Measurements from ENCODE around the gene PHACTR3.

The PHACTR3 gene

DNA sequence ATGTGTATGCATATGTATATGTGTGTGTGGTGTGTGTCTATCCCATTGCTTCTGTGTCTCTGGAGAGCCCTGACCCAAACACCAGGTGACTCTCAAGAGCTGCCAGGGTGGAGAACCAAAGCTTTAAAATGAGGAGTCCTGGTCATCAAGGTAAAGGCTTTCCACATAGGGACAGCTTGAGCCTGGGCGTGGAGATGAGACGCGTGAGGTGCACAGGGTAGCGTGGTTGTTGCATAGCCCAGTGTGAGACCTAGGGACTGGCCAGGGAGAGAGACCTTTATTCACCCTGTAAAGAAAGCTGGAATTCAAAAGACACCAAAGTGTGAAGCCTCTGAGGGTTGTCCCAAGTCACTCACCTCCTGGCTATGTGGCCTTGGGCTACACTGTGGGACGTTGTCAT, 180.0 kb downstream of the PHACTR3 start:
- no peak for DNase-seq

DNA sequence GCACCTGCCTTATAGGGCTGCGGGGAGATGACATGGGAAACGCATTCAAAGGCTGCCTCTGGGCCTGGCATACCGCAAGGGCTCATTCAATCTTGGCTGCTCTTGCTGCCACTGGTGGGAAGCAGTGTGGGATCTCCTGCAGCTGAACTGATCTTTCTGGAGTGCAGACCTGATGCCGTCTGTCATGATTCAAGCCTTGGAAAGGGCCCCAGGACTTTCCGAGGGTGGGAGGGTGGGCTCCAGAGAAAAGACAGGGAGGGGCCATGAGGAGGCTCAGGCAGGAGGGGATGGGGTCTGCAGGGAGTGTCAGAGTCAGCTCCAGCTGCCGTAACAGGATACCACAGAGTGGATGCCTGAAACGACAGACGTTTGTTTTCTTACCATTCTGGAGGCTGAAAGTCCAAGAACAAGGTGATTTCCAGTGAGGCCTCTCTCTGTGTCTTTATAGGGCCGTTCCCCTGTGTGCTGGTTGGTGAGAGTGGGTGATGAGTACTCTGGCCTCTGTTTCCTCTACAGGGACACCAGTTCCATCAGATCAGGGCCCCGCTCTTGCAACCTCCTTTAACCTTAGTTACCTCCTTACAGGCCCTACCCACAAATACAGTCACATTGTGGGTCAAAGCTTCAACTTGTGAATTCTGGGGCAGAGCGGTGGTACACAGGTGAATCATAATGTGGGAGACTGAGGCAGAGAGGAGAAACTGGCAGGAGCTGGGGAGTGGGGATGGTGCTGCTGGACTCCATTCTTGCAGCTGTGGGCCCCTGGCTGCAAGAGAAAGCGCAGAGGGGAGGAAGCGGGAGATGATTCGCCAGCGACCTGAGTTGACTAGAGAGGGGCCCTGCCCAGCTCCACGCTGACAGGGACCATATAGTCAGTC, 180.7 kb downstream of the PHACTR3 start:
- no peak for DNase-seq

DNA sequence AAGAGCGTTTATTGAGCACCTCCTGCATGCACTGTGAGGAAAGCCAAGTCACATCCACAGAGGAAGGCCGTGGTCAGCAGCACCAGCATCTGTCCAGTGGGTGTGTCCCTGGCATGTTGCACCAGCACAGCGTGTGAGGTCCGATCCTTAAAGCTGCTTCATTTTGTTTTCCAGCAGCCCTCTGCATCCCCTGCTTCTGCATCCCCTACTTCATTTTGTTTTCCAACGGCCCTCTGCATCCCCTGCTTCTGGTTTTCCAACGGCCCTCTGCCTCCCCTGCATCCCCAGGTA, 181.3 kb downstream of the PHACTR3 start:
- DNase-seq = no peak

DNA sequence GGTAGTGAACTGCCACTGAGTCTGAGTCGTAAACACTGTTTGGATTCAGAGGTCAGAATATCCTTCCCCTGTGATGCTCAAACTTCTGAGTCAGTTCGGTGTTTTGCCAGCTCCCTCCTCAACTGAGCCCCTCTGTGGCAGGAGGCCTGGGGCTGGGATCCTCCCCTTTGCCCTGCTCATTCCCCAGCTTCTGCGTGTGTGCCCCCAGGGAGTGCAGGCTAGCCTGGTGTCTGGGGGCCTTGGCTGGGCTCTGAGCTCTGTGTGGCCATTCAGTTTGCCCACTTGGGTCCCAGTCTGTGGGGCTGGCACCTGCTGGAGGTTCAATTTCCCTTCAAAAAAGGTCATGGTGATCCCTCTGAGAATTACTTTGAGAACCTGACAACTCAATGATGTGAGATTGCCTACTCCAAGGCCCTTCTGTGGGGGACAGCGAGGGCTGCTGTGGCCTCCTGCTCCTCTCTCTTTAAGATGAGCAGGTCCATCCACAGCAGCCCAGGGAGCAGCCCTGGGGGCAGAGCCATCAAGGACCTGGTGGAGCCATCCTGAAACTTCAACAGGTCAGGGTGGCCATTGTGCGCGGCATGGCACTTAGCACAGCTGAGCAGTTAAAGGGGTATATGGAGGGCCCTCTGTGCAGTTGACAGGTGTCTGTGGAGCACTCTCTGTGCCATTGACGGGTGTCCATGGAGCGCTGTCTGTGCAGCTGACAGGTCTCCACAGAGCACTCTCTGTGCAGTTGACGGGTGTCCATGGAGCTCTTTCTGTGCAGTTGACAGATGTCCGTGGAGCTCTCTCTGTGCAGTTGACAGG, 181.9 kb downstream of the PHACTR3 start:
- DNase-seq = no peak

DNA sequence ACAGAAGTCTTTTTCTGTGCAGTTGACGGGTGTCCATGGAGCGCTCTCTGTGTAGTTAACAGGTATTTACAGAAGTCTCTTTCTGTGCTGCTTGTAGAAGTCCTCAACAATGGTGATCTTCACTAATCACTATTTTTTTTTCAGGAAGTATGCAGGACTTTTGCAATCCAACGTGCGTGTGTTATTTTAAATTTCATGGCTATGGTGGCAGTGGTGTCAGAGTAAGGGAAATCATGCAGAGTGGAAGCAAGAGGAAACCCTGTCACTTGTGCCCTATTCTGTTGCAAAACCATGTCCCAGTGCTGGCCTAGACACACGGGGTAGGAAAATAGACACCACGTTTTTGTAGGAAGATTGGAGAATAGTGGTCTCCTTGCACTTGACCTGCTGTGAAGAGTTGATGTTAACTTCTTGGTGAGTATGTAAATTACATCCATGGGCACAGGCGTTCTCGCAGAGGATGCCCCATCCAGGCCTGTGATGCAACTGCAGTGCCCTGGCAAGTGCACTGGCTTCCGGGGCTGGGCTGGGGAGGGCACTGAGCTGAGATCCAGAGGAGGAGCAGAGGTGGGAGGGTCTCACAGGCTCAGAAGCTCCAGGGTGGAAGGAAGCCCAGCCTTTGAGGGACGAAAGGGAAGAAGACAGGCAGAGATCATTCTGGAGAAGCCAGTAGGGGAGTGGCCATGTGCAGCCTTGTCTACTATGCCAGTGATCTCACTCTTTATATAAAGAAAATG, 182.6 kb downstream of the PHACTR3 start:
- no peak for DNase-seq

DNA sequence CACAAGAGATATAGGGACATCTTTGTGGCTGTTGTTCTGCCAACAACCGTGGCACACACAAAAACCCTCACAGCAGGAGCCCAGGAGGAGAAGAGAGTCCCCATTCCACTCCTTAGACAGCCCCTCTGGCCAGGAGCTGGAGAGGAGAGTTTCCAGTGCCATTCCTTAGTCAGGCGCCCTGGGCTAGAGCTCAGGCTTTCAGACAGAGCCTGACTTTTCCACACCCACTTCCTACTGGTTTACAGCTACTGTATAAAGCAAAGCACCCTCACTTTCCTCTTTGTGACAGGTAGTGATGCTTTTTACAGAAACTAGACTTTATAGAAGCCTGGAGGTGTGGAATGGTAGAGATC, 183.2 kb downstream of the PHACTR3 start:
- no peak for DNase-seq

DNA sequence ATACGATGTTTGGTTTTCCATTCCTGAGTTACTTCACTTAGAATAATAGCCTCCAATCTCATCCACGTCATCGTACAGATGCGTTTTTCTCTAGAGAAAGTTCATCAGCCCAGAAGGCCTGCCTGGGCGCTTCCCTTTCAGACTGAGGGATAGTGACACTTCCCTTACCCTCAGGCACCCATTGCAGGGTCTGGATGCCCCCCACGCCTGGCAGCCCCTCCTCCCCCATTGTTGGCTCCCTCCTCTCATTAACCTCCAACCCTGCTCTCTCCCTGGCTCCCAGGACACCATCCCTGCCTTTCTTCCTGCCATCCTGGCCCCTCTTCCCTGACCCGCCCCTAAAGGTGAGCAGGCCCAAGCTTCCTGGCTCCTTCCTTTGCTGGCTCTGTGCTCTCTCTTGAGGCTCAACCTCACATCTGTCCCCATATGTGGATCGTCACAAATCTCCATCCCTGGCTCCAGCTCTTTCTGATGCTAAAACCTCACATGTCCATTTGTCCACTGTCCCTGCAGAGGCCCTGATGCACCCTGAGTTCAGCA, 183.9 kb downstream of the PHACTR3 start:
- no peak for DNase-seq

DNA sequence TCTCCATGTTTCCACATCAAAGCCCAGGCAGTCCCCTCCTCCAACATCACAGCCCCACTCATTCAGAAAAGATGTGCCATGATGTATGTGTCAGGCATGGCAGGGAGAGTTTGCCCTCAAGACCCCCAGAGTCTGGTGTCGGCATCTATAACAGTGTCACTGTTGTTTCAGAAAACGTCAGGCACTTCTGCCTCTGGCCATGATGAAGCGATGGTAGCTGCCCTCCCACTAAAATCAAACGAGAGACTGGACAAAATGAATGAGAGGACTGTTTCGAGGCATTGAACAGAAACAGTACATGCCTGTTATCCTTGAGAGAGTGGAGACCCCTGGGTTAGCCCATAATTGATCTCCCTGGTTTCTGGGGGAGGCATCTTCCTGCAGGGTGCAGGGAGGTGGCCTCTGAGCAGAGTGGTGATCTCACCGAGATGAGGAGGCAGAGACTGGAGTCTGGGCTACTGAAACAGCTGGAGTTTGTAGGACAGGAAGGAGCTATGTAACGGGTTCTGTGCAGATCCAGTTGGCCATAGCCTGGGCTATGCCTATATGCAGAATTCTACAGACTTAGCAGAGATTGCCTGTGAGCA, 184.6 kb downstream of the PHACTR3 start:
- no peak for DNase-seq

DNA sequence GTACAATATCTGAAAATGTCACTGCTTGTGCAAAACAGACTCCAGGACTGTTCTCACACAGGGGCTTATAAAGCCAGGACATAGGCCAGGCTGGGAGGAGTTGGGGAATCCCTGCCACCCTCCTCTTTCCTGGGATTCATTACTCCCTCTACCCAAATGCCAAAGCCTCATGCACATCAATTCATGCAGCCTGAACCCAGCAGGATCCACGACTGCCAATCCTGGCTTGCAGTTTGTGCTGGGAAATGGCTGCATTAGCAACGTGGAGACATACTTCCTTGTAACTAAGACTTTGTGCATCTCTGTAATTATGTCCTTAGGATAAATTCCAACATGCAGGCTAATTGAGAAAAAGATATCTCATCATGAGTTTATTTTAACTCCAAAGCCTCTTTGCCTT, 185.3 kb downstream of the PHACTR3 start:
- no peak for DNase-seq

DNA sequence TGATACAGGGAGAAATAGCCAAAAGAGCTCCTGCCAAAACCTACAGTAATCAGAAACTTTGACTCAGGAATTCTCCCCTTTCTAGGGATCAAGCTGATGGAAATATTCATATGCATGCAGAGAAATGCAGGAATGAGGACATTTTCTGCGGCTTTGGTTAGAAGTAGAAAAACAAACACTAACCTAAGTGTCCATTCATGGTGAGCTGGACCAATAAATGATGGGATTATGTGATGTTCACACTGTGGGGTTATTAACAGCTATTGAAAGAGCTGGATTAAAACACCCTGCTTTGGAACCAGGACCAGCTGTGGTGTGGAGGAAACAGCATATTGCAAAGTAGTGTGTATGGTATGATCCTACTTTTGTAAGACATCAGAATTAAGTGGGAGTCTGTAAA, 186.0 kb downstream of the PHACTR3 start:
- no peak for DNase-seq

DNA sequence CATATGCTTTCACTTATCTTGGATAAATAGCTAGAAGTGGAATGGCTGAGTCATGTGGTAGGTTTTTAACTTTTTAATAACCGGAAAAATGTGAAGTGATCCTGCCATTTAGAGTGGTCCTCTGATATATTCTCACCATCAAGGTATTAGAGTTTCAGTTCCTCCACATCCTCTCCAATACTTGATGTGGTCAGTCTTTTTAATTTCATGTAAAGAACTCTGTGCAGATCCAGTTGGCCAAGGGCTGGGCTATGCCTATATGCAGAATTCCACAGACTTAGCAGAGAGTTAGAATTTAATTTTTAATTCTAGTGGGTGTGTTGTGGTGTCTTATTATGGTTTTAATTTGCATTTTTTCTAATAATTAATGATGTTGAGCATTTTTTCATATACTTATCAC, 188.0 kb downstream of the PHACTR3 start:
- DNase-seq = no peak

DNA sequence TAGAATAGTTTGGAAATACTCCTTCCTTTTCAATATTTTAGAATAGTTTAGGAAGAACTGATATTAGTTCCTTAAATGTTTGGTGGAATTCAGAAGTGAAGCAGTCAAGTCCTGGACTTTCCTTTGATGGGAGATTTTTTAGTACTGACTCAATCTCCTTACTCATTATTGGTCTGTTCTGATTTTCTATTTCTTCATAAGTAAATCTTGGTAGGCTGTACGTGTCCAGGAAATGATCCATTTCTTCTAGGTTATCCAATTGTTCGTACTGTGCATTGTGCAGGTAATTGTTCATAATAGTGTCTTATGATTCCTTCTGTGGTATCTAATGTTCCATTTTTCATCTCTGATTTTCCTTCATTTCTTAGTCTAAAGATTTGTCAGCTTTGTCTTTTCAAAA, 190.2 kb downstream of the PHACTR3 start:
- no peak for DNase-seq

DNA sequence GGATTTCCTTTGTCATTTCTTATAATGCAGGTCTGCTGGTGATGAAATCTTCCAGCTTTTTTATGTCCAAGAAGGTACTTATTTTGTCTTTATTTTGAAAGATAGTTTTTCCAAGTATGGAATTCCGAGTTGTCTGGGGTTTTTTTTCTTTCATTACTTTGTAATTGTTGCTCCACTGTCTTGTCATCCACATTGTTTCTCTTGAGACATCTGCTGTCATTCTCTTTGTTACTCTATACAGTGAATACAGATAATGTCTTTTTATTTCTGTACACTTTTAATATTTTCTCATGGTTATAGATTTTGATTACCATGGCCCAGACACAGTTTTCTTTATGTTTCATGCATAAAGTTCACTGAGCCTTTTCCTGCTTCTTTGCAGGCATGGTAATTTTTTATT, 196.0 kb downstream of the PHACTR3 start:
- DNase-seq = no peak

DNA sequence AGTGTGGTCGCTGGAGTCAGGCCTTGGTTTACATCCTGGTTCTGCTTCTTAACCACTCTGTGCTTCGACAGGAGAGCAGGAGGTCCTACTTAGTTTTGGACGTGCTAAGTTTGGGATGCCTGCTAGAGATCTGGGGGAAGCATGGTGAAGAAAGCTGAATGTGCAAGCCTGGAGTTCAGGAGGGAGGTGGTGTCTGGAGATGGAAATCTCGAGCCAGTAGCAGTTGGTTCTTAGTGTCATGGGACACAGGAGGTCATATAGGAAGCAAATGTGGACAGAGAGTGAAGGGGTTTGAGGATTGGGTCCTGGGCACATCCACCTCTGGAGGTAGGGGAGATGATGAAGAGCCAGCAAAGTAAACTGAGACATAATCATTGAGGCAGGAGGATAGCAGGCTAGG, 197.7 kb downstream of the PHACTR3 start:
- no peak for DNase-seq

DNA sequence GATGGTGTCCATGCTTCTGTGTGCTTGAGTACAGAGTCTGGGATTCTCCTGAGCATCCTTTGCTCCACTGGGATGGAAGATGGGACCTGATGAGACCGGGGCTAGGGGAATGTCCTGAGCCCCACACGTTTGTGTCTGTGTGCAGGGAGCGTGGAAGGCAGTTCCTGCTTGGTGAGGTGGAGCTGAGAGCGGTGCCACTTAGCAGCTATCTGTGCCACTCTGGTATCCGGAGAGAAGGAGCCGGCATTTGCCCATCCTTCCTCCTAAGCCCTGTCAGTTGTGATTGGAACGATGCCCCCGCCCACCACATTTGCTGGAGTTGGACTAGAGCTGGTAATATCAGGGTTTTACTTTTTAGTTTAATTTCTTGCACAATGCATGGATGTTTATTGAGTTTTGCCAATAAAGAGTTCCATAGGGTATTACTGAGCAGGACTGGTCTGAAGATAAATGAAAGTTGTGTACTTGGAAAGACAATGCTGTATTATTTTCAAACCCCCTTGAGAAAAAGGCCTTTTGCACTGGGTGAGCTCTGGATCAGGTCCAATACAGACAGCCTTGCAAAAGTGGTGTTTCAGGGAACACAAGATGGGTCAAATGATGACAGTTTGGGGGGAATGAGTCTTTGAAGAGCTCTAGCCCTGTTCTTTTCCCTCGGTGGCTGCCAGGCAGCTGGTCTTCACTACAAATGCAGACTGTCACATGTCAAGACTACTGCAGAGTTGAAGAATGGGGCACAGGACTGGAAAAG, 198.3 kb downstream of the PHACTR3 start:
- no peak for DNase-seq

DNA sequence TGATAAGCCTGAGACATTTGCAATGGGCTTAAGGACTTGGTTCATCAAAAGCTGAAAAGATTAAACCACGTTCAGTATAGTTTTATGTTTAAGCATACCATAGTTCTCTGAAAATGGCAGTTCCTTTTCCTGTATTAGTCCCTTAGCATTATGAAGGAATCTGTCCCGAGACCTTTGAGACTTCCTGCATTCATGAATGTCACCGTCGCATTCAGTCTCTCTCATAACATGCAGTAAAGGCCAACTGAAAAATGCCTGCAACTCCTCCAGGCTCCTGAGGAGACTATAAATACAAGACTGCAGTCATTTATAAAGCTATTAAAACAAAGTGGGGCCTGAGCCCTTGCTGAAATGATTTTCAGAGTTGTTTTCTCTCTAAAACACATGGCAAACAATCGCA, 200.0 kb downstream of the PHACTR3 start:
- DNase-seq = no peak

DNA sequence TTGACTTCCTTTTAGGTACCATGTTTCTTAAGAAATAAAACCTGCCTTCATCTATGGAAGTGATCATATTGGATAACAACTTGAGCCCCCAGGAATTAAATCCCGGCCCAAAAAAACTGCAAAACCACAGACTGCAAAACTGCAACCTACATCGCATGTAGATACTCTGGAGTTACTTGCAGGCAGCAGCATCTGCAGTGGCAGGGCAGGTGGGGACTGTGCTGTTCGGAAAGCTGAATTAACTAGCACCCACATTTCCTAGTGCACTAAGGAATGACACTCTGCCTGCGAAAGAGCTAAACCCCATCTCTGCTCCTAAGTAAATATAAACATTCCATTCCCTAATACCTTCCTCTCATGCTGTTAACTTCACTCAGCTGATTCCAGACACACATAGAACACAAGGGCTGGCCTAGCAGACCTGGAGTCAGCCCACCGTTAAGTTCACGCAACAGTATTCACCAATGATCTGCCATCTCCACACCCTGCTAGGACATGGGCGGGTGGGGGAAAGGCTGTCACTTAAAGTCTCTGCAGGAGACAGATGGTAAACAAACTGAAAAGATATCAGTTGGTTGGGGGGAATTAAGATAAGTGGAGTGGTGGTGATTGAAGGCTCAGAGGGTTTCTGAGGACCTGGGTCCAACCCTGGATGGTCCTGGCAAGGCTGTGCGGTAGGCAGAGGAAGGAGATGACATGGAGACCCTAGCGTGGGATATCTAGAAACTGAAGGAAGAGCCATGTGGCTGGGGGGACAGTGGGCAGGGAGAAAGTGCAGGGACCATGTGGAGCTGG, 200.7 kb downstream of the PHACTR3 start:
- no peak for DNase-seq

DNA sequence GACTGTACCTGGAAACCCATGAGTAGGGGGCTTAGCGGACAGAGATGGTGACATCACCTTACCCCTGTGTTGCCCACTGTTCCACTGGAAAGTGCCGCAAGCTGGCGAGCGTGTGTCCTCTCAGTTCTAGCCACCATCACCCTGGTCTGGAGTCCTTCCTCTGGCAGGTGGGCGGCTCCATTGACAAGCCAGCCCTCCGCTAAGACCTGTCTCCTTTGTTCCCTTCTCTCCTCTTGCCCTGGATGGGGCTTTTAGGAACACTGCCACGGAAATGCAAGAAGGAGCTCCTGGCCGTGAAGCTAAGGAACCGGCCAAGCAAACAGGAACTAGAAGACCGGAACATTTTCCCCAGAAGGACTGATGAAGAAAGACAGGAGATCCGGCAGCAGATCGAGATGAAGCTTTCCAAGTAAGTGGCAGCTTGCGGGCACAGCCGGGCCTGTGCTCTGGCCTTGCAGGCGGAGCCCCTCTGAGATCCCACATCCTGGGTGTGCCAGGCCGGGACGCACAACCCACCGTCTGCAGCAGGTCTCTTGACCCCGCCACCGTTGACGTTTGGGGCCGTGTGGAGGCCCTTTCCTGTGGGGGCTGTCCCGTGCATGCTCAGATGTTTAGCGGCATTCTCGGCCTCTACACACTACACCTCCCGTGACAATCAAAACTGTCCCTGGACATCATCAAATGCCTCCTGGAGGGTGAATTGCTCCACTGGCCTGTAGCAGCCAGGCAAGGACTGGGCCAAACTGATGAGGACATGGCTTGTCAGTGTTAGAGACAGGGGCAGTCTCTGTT, 201.6 kb downstream of the PHACTR3 start:
- no peak for DNase-seq

DNA sequence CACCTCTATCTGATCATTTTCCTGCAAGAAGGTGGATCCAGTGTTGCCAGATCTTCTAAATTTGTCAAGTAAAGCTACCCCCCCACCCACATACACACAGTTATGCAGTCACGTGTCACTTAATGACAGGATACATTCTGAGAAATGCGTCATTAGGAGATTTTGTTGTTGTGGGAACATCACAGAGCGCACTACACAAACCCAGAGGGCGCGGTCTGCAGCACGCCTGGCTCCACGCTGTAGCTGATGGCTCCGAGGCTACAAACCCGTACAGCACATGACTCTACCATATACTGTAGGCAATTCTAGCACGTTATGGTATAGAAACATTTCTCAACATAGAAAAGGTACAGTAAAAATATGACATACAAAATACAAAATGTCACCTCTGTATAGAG, 202.2 kb downstream of the PHACTR3 start:
- no peak for DNase-seq

DNA sequence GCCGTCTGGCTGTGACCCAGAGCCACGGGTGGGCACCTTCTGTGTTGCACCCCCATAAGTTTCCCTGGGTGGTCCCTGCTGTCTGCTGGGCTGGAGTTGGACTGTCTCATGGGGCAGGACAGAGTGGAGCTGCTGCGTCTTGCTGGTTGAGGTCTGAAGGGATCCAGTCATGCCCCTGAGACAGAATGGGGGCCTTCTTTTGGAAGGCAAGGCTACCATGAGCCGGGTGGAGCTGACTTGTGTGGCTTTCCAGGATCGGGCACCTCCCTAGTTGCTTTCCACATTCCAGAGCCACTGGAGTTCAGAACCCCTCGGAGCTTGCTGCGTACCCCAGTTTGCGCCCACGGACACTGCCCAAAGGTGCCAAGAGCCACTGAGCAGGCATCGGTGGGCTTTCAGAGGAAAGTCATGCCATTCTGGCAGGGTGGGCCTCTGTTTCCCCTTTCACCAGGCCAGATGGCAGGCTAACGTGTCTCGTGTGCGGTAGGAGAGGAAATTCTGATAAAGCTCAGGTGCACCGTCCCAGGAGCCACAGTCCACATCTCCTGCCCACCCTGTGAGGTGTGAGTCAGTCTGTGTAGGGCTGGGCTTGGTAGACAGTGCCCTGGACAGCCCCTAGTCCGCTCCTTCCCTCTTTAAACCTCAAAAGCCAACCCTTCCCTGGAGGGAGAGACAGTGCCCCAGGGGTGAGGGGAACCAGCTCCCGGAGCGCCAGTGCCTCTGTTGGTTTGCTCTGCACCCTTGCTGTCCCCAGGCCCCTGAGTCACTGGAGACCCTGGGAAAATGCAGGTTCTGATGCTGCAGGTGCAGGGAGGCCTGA, 203.8 kb downstream of the PHACTR3 start:
- no peak for DNase-seq
